ENCODE data around the gene SLC13A5.

SLC13A5 gene

GRCh38 chr17:6713130-6713917, at the start of gene SLC13A5:
SLC13A5 (minus strand) TSS chr17:6713369; CDS start chr17:6713333, 36 bp downstream.
- H3K4me3 ChIP-seq (ENCODE audit: low read depth in 1 of 2, low read length in 2 of 2): no peak within 1 kb of the TSS
- no peak within 1 kb of the TSS for H3K9ac ChIP-seq (ENCODE audit: low read length)
- H3K9me3 ChIP-seq (ENCODE audit: low read length): no peaks in the 10 kb centered on the region
- peaks cover 4 to 36% of the 10 kb centered on the region in 2 donors for H3K27me3 ChIP-seq (ENCODE audit: control insufficient read depth in 1 of 2, insufficient read depth in 2 of 2, low read length in 2 of 2)
- no peak within 1 kb of the TSS for H3K27ac ChIP-seq (ENCODE audit: low read depth, low read length)
- no peaks in the 10 kb centered on the region for H3K4me1 ChIP-seq (ENCODE audit: insufficient read depth, low read length)
- H3K36me3 ChIP-seq (ENCODE audit: insufficient read depth, low read length): no peaks in the 10 kb centered on the region

- Histone ChIP-seq H3K27me3 (ENCODE audit: control insufficient read depth in 1 of 2, insufficient read depth in 2 of 2, low read length in 2 of 2) (no peaks in the 10 kb centered on the region), H3K27ac (ENCODE audit: low read depth, low read length) (no peak overlapping the region), H3K9me3 (ENCODE audit: low read length) (no peaks in the 10 kb centered on the region), H3K36me3 (ENCODE audit: insufficient read depth, low read length) (peaks cover 44% of the 10 kb centered on the region), H3K4me3 (ENCODE audit: low read depth in 1 of 2, low read length in 2 of 2) (no peak overlapping the region), H3K9ac (ENCODE audit: low read length) (no peak overlapping the region), H3K4me1 (ENCODE audit: insufficient read depth, low read length) (peaks cover 10% of the 10 kb centered on the region)
These were observed 48.6 kb upstream of the SLC13A5 start for GRCh38 chr17:6761779-6762178.

GRCh38 chr17:6757747-6758146, 44.6 kb upstream of the SLC13A5 start:
- peaks cover 19% of the 10 kb centered on the region for H3K36me3 ChIP-seq (ENCODE audit: insufficient read depth, low read length)
- H3K27me3 ChIP-seq (ENCODE audit: control insufficient read depth in 1 of 2, insufficient read depth in 2 of 2, low read length in 2 of 2): no peaks in the 10 kb centered on the region
- H3K9me3 ChIP-seq (ENCODE audit: low read length): no peaks in the 10 kb centered on the region
- no peak overlapping the region for H3K27ac ChIP-seq (ENCODE audit: low read depth, low read length)
- H3K4me1 ChIP-seq (ENCODE audit: insufficient read depth, low read length): peaks cover 30% of the 10 kb centered on the region
- no peak overlapping the region for H3K9ac ChIP-seq (ENCODE audit: low read length)
- no peak overlapping the region for H3K4me3 ChIP-seq (ENCODE audit: low read depth in 1 of 2, low read length in 2 of 2)

- Histone ChIP-seq H3K9me3 (ENCODE audit: low read length) (no peaks in the 10 kb centered on the region), H3K4me1 (ENCODE audit: insufficient read depth, low read length) (peaks cover 36% of the 10 kb centered on the region), H3K36me3 (ENCODE audit: insufficient read depth, low read length) (peaks cover 10% of the 10 kb centered on the region), H3K9ac (ENCODE audit: low read length) (peak overlapping the region; percentile 36), H3K4me3 (ENCODE audit: low read depth in 1 of 2, low read length in 2 of 2) (peak overlapping the region; percentile 43 to 67), H3K27ac (ENCODE audit: low read depth, low read length) (peak overlapping the region; percentile 55), H3K27me3 (ENCODE audit: control insufficient read depth in 1 of 2, insufficient read depth in 2 of 2, low read length in 2 of 2) (no peaks in the 10 kb centered on the region)
These were observed 43.4 kb upstream of the SLC13A5 start for GRCh38 chr17:6756425-6757031.

GRCh38 chr17:6755731-6756184, 42.6 kb upstream of the SLC13A5 start, which contains the start of gene XAF1:
XAF1 (plus strand) TSS chr17:6756046; CDS start chr17:6756079, 33 bp downstream.
- H3K27me3 ChIP-seq (ENCODE audit: control insufficient read depth in 1 of 2, insufficient read depth in 2 of 2, low read length in 2 of 2): no peaks in the 10 kb centered on the region
- H3K36me3 ChIP-seq (ENCODE audit: insufficient read depth, low read length): peaks cover 5% of the 10 kb centered on the region
- H3K9ac ChIP-seq (ENCODE audit: low read length): peak within 1 kb of the TSS; percentile 36
- H3K4me3 ChIP-seq (ENCODE audit: low read depth in 1 of 2, low read length in 2 of 2): peak within 1 kb of the TSS; percentile 43 to 67
- no peaks in the 10 kb centered on the region for H3K9me3 ChIP-seq (ENCODE audit: low read length)
- H3K4me1 ChIP-seq (ENCODE audit: insufficient read depth, low read length): peaks cover 36% of the 10 kb centered on the region
- H3K27ac ChIP-seq (ENCODE audit: low read depth, low read length): peak within 1 kb of the TSS; percentile 55

- Histone ChIP-seq H3K36me3 (ENCODE audit: insufficient read depth, low read length) (peaks cover 5% of the 10 kb centered on the region), H3K27me3 (ENCODE audit: control insufficient read depth in 1 of 2, insufficient read depth in 2 of 2, low read length in 2 of 2) (no peaks in the 10 kb centered on the region), H3K4me1 (ENCODE audit: insufficient read depth, low read length) (peaks cover 36% of the 10 kb centered on the region), H3K9ac (ENCODE audit: low read length) (peak overlapping the region; percentile 36), H3K4me3 (ENCODE audit: low read depth in 1 of 2, low read length in 2 of 2) (peak overlapping the region; percentile 43 to 67), H3K9me3 (ENCODE audit: low read length) (no peaks in the 10 kb centered on the region), H3K27ac (ENCODE audit: low read depth, low read length) (peak overlapping the region; percentile 22)
These were observed 42.1 kb upstream of the SLC13A5 start for GRCh38 chr17:6755281-6755680.

GRCh38 chr17:6753546-6753945, 40.4 kb upstream of the SLC13A5 start:
- no peak overlapping the region for H3K27ac ChIP-seq (ENCODE audit: low read depth, low read length)
- H3K4me3 ChIP-seq (ENCODE audit: low read depth in 1 of 2, low read length in 2 of 2): peak overlapping the region in 1 of 2 donors; percentile 35
- H3K9ac ChIP-seq (ENCODE audit: low read length): no peak overlapping the region
- H3K27me3 ChIP-seq (ENCODE audit: control insufficient read depth in 1 of 2, insufficient read depth in 2 of 2, low read length in 2 of 2): no peaks in the 10 kb centered on the region
- H3K9me3 ChIP-seq (ENCODE audit: low read length): no peaks in the 10 kb centered on the region
- peaks cover 36% of the 10 kb centered on the region for H3K4me1 ChIP-seq (ENCODE audit: insufficient read depth, low read length)
- no peaks in the 10 kb centered on the region for H3K36me3 ChIP-seq (ENCODE audit: insufficient read depth, low read length)

GRCh38 chr17:6753006-6753445, 39.9 kb upstream of the SLC13A5 start:
- peak overlapping the region; percentile 45 for H3K9ac ChIP-seq (ENCODE audit: low read length)
- H3K9me3 ChIP-seq (ENCODE audit: low read length): no peaks in the 10 kb centered on the region
- peaks cover 36% of the 10 kb centered on the region for H3K4me1 ChIP-seq (ENCODE audit: insufficient read depth, low read length)
- H3K4me3 ChIP-seq (ENCODE audit: low read depth in 1 of 2, low read length in 2 of 2): peak overlapping the region in 1 of 2 donors; percentile 35
- no peaks in the 10 kb centered on the region for H3K27me3 ChIP-seq (ENCODE audit: control insufficient read depth in 1 of 2, insufficient read depth in 2 of 2, low read length in 2 of 2)
- H3K36me3 ChIP-seq (ENCODE audit: insufficient read depth, low read length): no peaks in the 10 kb centered on the region
- H3K27ac ChIP-seq (ENCODE audit: low read depth, low read length): no peak overlapping the region

- Histone ChIP-seq H3K4me1 (ENCODE audit: insufficient read depth, low read length) (peaks cover 32% of the 10 kb centered on the region), H3K4me3 (ENCODE audit: low read depth in 1 of 2, low read length in 2 of 2) (peak overlapping the region in 1 of 2 donors; percentile 35), H3K9ac (ENCODE audit: low read length) (peak overlapping the region; percentile 45), H3K27me3 (ENCODE audit: control insufficient read depth in 1 of 2, insufficient read depth in 2 of 2, low read length in 2 of 2) (no peaks in the 10 kb centered on the region), H3K27ac (ENCODE audit: low read depth, low read length) (no peak overlapping the region), H3K36me3 (ENCODE audit: insufficient read depth, low read length) (no peaks in the 10 kb centered on the region), H3K9me3 (ENCODE audit: low read length) (no peaks in the 10 kb centered on the region)
These were observed 39.1 kb upstream of the SLC13A5 start for GRCh38 chr17:6752068-6752909.

GRCh38 chr17:6749519-6749918, 36.4 kb upstream of the SLC13A5 start:
- H3K9ac ChIP-seq (ENCODE audit: low read length): no peak overlapping the region
- no peaks in the 10 kb centered on the region for H3K27me3 ChIP-seq (ENCODE audit: control insufficient read depth in 1 of 2, insufficient read depth in 2 of 2, low read length in 2 of 2)
- no peaks in the 10 kb centered on the region for H3K36me3 ChIP-seq (ENCODE audit: insufficient read depth, low read length)
- no peak overlapping the region for H3K27ac ChIP-seq (ENCODE audit: low read depth, low read length)
- no peaks in the 10 kb centered on the region for H3K9me3 ChIP-seq (ENCODE audit: low read length)
- no peak overlapping the region for H3K4me3 ChIP-seq (ENCODE audit: low read depth in 1 of 2, low read length in 2 of 2)
- peaks cover 15% of the 10 kb centered on the region for H3K4me1 ChIP-seq (ENCODE audit: insufficient read depth, low read length)

- H3K9ac ChIP-seq (ENCODE audit: low read length): no peak overlapping the region
- no peaks in the 10 kb centered on the region for H3K9me3 ChIP-seq (ENCODE audit: low read length)
- H3K36me3 ChIP-seq (ENCODE audit: insufficient read depth, low read length): no peaks in the 10 kb centered on the region
- no peak overlapping the region for H3K27ac ChIP-seq (ENCODE audit: low read depth, low read length)
- no peak overlapping the region for H3K4me3 ChIP-seq (ENCODE audit: low read depth in 1 of 2, low read length in 2 of 2)
- peaks cover 15% of the 10 kb centered on the region for H3K4me1 ChIP-seq (ENCODE audit: insufficient read depth, low read length)
- H3K27me3 ChIP-seq (ENCODE audit: control insufficient read depth in 1 of 2, insufficient read depth in 2 of 2, low read length in 2 of 2): no peaks in the 10 kb centered on the region
These were observed 35.4 kb upstream of the SLC13A5 start for GRCh38 chr17:6748617-6749016.
